Activated CD8-positive, alpha-beta memory T cell treated with anti-CD3 and anti-CD28 coated beads for 1 hour (primary cell): ENCODE data around the gene NHEJ1.

Experiments used
- DNase-seq, 2 donors: peaks; one replicate each; pipeline ENCODE4 v3.0.0-alpha.2; 2020; ENCODE audit warnings: low read depth in 1 of 2; ENCODE audit errors: extremely low read depth in 1 of 2

Gene NHEJ1

GRCh38 chr2:219167997-219168396 is 7.4 kb upstream of the NHEJ1 start:
- DNase-seq, result no peak

GRCh38 chr2:219165058-219165911 is 4.7 kb upstream of the NHEJ1 start:
- DNase-seq, result no peak

DNA sequence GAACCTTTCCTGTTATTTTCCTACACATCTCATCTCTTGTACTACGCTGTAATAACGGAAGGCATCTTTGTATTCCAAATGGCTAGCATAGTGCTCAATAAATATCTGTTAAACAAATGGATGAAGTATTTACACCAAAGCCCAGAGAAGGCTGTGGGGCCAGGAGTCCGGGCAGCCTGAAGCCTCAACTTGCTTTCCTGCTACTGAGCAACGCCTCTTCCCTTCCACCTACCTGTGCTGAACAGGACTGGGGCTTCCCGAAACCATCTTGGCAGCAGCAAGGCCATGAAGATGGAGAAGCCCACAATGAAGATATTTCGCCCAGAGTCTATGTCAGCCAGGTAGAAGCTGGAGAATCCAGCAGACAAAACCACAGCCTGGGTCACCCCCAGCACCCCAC is 2.5 kb upstream of the NHEJ1 start:
- no peak for DNase-seq

GRCh38 chr2:219161097-219161496 is 482 bp upstream of the NHEJ1 start:
- no peak for DNase-seq

GRCh38 chr2:219159771-219160185 is 837 bp downstream of the NHEJ1 start:
- no peak for DNase-seq

DNA sequence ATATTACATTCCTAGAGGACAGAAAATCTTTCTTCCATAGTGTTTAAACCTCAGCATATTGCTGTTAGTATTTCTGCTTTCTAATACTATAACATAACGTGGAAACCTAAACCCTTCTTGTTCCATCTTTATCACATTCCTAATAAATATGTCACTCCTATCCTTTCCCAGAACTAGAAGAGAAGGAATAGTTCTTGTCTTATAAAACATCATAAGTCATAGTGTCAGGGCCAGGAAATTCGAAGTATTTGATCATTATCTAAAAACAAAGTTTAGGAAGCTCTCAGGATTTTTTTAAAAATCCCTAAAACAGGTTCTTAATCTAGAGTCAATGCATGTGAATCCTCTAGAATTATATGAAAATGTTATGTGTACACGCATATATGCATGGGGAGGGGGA is 2.0 kb downstream of the NHEJ1 start:
- no peak for DNase-seq

DNA sequence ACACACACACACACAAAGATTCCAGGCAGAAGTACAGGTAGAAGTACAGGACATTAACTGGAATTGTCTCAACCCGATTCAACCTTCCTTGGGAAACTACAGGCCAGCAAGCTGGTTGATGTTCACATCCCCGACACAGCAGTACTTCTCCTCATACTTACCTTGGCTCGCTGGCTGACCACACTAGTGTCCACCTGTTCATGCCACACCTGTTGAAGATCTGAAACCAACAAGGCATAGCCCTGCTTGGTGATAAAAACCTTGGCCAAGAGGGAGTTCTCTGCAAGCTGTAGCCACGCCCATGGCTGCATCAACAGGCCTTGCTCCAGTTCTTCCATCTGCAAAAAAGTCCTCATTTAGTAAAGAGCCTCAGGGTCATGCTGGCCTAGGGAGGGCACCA is 2.6 kb downstream of the NHEJ1 start:
- no peak for DNase-seq

DNA sequence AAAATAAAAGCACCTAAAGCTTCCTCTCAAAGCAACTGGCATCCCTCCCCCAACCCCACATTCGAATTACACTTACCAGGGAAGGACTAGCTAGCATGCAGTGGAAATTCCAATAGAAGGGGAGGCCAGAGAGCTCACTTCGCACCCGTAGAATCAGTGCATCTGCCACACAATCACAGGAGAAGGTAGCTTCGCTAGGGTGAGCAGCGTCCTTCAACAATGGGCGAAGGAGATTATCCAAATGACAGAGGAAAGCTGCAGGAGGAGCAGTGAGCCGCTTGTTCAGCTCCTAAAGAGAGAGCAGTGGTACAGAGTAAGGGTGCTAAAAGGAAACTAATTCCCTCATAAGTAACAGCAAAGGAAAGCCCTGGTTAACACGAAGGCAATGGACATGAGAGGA is 3.2 kb downstream of the NHEJ1 start:
- DNase-seq, result no peak

DNA sequence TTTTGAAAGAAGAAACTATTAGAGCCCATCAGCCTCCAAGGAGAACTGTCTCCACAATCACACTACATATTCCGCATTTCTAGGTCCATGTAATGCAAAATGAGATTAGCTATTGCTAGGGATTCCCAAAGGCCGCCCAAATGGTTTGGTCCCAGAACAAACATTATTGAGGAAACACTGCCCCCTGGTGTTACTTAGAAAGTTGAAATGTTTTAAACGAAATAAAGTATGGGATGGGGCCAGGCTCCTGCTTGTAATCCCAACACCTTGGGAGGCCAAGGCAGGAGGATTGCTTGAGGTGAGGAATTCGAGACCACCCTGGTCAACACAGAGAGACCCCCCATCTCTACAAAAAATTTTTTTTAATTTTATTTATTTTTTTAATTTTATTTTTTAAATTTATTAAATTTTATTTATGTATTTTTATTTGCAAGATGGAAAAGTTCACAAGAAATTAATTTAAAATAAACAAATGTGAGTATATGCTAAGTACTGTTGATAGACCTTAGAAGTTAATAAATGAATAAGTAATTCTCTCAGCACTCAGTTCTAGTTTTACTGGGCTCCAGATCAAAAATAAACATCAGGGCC is 5.5 kb downstream of the NHEJ1 start:
- DNase-seq, result no peak

- no peak for DNase-seq
These were observed 10.9 kb downstream of the NHEJ1 start for GRCh38 chr2:219149667-219150066.

GRCh38 chr2:219142329-219142728 is 18.3 kb downstream of the NHEJ1 start:
- DNase-seq, result no peak

- DNase-seq, result no peak
These were observed 19.9 kb downstream of the NHEJ1 start for GRCh38 chr2:219140722-219141121.

DNA sequence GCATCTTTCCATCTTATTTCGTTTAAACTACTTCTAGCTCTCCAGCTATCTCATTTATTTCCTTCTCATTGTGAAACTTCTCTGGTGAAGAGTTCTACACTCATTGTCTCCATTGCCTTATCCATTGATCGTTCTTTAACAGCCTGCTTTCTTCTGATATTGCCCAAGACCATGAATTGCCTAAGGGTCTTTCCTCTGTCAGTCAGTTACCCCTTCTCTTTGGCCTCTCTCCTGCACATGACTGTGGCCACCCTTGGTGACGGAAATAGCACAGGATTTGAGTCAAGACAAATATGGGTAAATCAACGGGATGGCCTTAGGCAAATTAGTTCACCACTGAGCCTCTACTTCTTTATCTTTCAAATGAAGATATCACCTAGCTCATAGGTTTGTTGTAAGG is 26.6 kb downstream of the NHEJ1 start:
- DNase-seq, result no peak

GRCh38 chr2:219131744-219132143 is 28.9 kb downstream of the NHEJ1 start:
- no peak for DNase-seq

DNA sequence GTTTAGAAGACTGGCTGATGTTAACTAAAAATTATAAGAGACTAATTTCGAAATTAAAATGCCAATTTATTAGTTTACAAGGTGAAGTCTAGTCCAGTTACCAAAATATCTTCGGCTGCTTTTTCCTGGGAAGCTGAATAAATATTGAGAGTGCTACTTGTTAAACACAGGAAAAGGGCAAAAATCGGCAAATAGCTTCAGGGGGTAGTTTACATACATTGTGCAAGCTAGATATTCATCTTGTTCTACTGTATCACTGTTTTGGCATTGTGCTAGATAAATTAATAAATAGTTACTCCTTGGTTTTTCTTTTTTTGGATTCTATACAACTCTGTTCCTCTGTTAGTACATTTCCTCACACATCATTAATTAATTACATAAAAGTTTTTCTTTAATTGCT is 29.3 kb downstream of the NHEJ1 start:
- no peak for DNase-seq

- no peak for DNase-seq
These were observed 31.0 kb downstream of the NHEJ1 start for GRCh38 chr2:219129589-219129988.

DNA sequence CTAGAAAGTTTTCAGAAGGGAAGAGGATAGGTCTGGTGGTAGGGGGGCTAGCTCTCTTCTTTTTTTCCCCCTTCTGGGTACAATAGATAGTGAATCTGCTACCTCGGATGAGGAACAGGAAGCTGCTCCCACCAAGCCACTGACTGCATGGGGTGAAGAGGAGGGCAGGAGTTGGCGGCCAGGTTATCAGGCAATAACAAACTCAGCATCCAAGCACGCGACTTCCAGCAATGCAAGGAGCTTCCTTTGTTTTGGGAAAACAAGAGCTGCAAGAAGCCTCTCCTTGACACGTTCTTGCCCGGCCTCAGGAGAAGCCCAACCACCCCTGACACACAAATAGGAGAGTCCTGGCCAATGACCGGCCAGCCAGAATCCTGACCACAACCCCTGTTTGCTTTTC is 32.2 kb downstream of the NHEJ1 start:
- DNase-seq, result no peak

DNA sequence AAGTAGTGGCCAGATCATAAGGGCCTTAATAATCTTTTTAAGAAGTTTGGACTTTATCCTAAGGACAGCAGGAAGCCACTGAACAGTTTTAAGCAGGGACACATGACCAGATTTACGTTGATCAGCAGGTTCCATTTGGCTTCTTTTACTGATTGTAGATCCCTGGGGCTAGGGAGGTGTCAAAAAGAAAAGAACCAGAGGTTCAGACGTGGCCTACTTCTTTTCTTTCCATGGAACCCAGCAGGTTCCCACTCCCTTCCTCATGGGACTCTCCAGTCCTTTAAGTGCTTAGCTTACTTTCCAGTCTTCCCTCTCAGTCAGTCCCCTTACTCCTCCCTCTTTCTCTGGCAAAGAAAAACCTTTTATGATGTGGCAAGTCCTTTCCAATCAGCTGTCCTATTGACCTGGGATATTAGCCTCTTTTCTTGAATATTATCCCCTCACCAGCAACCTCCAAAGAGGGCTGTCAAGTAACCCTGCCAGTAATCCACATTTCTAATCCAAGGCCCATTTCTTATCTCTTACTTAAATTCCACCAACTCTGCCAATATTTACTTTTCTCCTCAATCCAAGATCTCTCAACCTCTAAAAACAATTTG is 33.5 kb downstream of the NHEJ1 start:
- DNase-seq, result no peak

DNA sequence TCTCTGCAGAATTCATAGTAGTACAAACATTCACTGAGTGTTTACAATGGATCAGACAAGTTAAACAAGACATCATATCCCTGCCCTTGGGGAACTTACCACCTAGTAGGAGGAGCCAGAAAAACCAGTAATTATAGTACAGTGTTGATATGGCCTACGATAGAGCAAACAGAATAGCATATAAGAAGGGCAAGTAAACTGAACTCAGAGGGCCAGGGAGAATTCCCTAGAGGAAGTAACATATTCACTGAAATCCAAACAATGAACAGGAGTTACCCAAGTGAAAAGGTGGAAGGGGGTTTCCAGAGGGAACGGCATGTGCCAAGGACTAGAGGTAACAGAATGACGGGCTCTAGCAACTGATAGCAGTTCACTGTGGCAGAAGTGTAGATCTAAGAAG is 34.1 kb downstream of the NHEJ1 start:
- no peak for DNase-seq

- DNase-seq, result no peak
These were observed 34.7 kb downstream of the NHEJ1 start for GRCh38 chr2:219125886-219126270.

DNA sequence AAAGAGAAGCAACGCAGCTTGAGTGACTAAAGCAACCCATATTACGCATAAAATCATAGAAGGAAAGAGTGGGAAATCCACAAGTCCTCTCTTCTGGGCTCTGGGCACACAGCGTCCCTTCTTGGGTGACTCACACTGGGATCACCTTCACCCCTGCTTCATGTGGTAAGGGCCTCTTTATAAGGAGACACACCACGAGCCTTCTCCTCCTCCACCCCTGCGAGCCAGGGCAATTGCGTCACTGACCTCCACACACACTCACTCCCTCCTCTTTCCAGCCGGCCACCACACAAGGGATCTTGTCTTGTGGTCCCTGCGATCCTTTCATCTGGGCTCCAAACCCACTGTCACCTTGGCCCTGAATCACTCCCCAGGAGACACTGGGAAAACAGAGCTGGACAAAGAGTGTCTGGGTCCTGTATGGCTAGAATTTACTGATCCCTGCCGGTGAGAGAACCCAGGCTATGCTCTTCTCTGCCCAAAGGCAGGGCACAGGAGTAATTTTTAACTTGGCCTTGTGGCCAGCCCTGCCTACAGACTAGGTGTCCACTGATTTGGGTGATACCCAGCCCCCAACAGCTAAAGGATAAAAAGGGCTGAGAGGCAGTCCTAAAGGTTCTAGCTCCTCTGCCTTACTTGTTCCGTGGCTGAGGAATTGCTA is 35.3 kb downstream of the NHEJ1 start:
- DNase-seq, result no peak
